Measurements from ENCODE around the gene TRIM71. TPM values are rescaled to one million over a fixed set of nuclear protein-coding genes. Genes with fewer than 3 reads are reported as not detected.

TRIM71 gene
- total RNA-seq, 2 donors from 2014 or later, result not detected

DNA sequence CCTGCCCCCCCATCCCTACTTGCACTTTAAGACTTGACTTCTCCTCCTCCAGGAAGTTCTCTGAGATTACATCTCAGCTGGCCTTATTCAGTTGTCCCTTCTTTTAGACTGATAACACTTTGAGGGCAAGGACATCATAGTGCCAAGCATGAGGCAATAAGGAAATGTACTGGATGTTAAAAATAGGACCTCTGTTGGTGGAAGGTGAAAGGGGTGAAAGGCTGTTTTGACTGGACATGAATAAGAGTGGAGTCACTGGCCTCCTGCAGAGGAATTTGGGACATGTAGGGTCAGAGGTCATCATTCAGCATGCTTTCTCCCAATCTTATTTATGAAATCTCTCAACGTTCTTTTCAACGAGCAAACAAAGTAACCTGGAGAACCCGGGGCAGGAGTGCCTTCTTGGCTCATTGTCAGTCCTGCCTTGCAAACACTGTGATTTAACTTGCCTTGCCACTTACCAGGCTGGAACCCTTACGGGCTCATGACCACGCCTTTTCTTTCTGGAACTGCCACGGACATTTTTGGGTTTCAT, 38.6 kb downstream of the TRIM71 start:
- DNase-seq (ENCODE audit: low spot score) (no peak), ATAC-seq (no peak)
- Mint-ChIP-seq H3K27me3 (peaks cover 0 to 5% of the 10 kb centered on the region in 2 donors), H3K9me3 (no peaks in the 10 kb centered on the region), H3K4me3 (no peak overlapping the region), H3K36me3 (no peaks in the 10 kb centered on the region), H3K4me1 (ENCODE audit: low read depth in 2 of 2) (no peaks in the 10 kb centered on the region), H3K27ac (no peak overlapping the region)

DNA sequence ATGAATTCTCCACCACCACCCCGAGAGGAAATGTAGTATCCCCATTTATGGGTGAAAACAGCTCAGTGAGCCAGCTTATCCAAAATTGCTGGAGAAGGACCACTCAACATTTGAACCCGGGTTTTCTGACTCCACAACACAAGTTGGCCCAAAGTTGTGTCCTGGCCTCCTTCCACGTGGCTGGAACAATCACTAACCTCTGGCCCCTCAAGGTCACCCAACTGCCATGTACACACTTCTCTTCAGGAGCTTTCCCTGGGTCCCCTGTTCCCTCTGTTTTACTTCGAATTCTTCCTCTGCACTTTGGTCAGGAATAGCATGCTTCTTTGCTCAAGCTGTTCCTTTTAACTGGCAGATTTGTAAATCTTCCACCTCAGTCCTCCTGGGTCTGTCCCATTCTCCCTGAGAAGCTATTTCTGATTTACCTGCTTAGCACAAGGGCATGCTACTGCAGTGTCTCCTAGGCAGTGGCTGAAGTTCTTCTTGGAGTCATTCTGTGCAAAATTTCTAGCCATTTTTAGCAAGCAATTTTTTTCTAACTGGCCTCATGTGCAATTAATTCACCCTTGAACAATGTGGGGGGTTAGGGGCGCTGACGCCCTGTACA, 39.2 kb downstream of the TRIM71 start:
- Mint-ChIP-seq H3K4me3 (no peak overlapping the region), H3K27ac (no peak overlapping the region), H3K9me3 (no peaks in the 10 kb centered on the region), H3K36me3 (no peaks in the 10 kb centered on the region), H3K4me1 (ENCODE audit: low read depth in 2 of 2) (no peaks in the 10 kb centered on the region), H3K27me3 (peaks cover 0 to 5% of the 10 kb centered on the region in 2 donors)
- ATAC-seq (no peak), DNase-seq (ENCODE audit: low spot score) (no peak)

DNA sequence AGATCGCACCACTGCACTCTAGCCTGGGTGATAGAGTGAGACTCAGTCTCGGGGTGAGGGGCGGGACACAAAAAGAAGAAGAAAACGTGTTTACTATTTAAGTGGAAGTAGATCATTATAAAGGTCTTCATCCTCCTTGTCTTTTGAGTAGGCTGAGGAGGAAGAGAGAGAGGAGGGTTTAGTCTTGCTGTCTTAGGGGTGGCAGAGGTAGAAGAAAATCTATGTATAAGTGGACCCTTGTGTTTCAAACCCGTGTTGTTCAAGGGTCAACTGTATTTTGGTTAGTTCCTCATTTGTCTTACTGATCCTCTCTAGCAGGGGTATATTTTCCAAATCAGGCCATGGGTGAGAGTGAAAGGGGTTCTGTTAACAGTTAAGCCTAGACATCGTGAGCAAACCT, 40.1 kb downstream of the TRIM71 start:
- DNase-seq (ENCODE audit: low spot score), result no peak
- H3K4me1 Mint-ChIP-seq (ENCODE audit: low read depth in 2 of 2), result no peaks in the 10 kb centered on the region
- no peak overlapping the region for H3K27ac Mint-ChIP-seq
- no peak for ATAC-seq
- no peak overlapping the region for H3K4me3 Mint-ChIP-seq
- no peaks in the 10 kb centered on the region for H3K36me3 Mint-ChIP-seq
- peaks cover 0 to 5% of the 10 kb centered on the region in 2 donors for H3K27me3 Mint-ChIP-seq
- H3K9me3 Mint-ChIP-seq, result no peaks in the 10 kb centered on the region

DNA sequence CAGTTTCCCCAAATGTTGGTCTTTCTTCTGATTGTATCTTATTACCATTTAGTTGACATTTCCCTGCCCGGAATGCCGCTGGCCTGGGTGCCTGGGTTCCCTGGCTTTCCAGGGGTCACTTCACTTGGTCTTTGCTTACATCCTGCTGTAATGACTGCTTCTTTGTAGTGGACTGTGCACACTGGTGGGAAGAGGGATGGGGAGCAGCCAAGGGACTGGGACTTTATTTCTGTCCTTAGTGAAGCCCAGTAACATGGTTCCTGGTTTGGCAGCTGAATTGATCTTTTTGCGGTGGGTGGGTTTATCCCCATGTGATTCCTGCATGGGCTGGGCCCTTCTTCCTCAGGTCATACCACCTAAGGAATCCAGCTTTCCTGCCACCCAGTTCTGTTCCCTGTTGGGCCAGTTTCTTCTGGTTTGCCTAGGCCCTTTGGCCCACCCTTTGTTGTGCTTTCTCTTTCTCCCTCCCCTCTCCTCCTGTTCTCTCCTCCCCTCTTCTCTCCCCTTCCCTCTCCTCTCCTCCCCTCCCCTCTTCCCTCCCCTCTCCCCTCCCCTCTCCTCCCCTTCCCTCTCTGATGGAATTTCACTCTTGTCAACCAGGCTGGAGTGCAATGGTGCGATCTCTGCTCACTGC, 41.9 kb downstream of the TRIM71 start:
- DNase-seq (ENCODE audit: low spot score), result no peak
- no peak for ATAC-seq
- H3K36me3 Mint-ChIP-seq, result no peaks in the 10 kb centered on the region
- H3K27ac Mint-ChIP-seq, result no peak overlapping the region
- no peaks in the 10 kb centered on the region for H3K9me3 Mint-ChIP-seq
- H3K4me3 Mint-ChIP-seq, result no peak overlapping the region
- H3K4me1 Mint-ChIP-seq (ENCODE audit: low read depth in 2 of 2), result no peaks in the 10 kb centered on the region
- peaks cover 0 to 2% of the 10 kb centered on the region in 2 donors for H3K27me3 Mint-ChIP-seq

DNA sequence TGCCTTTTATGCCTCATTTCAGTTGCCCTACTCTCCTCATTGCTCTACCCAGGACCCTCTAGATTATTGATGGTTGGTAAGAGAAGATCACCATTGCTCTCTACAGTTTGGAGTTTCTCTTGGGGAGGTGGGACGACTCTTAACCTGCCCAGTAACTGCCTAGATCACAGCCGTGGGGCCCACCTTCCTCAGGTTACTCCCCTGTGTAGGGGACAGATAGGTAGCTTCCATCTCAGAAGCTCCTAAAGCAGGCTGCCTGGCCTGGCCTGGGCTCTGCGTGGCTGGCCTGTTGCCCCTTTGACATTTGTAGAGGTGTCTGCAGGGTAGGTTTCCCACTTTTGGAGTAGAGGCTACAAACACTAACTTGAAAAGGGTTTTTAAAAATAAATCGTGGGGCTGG, 42.7 kb downstream of the TRIM71 start:
- H3K27me3 Mint-ChIP-seq, result no peaks in the 10 kb centered on the region
- ATAC-seq (no peak), DNase-seq (ENCODE audit: low spot score) (no peak)
- H3K9me3 Mint-ChIP-seq, result no peaks in the 10 kb centered on the region
- H3K4me3 Mint-ChIP-seq, result no peak overlapping the region
- H3K27ac Mint-ChIP-seq, result no peak overlapping the region
- no peaks in the 10 kb centered on the region for H3K36me3 Mint-ChIP-seq
- H3K4me1 Mint-ChIP-seq (ENCODE audit: low read depth in 2 of 2), result no peaks in the 10 kb centered on the region

DNA sequence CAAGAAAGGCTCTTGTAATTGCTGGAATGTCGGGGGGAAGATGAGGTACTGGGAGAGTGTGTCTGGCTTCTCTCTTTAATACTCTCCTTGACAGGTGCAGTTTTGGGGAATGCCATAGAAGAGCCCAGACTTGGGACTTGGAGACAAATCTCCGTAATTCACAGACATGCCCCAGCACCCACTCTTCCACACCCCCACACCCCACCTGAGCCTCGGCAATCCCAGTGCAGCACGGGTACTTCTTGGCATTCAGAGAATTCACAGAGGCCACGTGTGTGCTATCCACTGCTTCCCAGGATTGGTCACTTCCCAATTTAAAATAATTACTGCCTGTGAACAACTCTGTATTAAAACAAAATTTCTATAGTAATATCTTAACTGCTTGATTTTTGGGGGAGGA, 43.9 kb downstream of the TRIM71 start:
- no peaks in the 10 kb centered on the region for H3K9me3 Mint-ChIP-seq
- H3K4me3 Mint-ChIP-seq, result no peak overlapping the region
- peaks cover 0 to 2% of the 10 kb centered on the region in 2 donors for H3K27me3 Mint-ChIP-seq
- H3K27ac Mint-ChIP-seq, result no peak overlapping the region
- H3K36me3 Mint-ChIP-seq, result no peaks in the 10 kb centered on the region
- ATAC-seq (no peak), DNase-seq (ENCODE audit: low spot score) (no peak)
- no peaks in the 10 kb centered on the region for H3K4me1 Mint-ChIP-seq (ENCODE audit: low read depth in 2 of 2)

DNA sequence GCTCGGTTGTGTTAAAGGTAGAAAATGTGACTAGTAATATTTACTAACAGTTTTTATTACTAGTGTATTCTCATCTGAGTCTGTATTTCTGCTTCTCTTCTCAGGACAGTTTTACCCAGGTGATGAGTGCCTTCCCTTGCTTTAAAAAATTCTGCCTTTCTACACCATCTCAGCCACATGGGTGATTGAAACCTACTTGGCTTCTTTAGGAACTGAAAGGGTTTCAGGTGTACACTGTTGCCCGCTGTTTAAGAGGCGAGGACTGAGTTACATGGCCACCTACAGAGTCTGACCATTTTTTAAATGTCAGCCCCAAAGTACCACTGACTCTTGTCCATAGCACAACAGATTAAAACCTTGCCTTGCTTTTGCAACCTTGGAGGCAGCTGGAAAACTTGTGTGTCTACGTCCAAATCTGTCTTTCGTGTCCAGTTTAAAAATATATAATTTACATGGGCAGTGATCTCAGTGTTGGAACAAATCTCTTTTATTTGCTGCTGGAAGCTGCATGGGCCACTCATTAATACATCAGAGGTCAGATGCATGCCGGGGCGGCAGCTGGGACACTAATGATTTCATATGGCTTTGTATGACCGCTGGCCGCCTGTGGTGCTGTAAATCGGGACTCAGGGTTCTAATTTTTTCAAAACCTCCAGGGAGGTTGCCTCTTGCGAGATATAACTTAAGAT, 44.6 kb downstream of the TRIM71 start:
- H3K36me3 Mint-ChIP-seq, result no peaks in the 10 kb centered on the region
- H3K27me3 Mint-ChIP-seq, result peaks cover 0 to 2% of the 10 kb centered on the region in 2 donors
- no peaks in the 10 kb centered on the region for H3K9me3 Mint-ChIP-seq
- H3K27ac Mint-ChIP-seq, result no peak overlapping the region
- no peaks in the 10 kb centered on the region for H3K4me1 Mint-ChIP-seq (ENCODE audit: low read depth in 2 of 2)
- DNase-seq (ENCODE audit: low spot score), result no peak
- H3K4me3 Mint-ChIP-seq, result no peak overlapping the region
- ATAC-seq, result no peak

DNA sequence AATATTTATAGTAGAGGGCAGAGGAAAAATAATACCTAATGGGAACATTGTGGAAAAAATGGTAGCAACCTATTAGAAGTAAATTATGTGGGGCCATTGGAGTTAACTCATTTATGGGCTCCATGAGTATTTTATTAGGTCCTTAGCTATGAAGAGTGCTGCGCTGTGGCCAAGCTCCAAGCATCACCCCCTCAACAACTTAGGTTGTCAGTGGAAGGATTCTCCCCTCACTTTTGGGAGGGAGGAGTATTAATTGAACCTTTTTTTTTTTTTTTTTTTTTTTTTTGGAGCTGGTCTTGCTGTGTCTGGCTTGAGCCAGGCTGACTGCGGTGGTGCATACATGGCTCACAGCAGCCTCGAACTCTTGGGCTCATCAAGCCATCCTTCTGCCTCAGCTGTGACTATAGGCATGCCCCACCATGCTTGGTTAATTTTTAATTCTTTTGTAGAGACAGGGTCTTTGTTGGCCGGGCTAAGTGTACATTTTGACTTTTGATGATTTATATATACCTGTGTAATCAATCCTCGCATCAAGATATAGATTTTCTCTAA, 45.2 kb downstream of the TRIM71 start:
- H3K4me3 Mint-ChIP-seq, result no peak overlapping the region
- no peaks in the 10 kb centered on the region for H3K9me3 Mint-ChIP-seq
- peaks cover 0 to 2% of the 10 kb centered on the region in 2 donors for H3K27me3 Mint-ChIP-seq
- no peaks in the 10 kb centered on the region for H3K4me1 Mint-ChIP-seq (ENCODE audit: low read depth in 2 of 2)
- ATAC-seq (no peak), DNase-seq (ENCODE audit: low spot score) (no peak)
- no peaks in the 10 kb centered on the region for H3K36me3 Mint-ChIP-seq
- H3K27ac Mint-ChIP-seq, result no peak overlapping the region

DNA sequence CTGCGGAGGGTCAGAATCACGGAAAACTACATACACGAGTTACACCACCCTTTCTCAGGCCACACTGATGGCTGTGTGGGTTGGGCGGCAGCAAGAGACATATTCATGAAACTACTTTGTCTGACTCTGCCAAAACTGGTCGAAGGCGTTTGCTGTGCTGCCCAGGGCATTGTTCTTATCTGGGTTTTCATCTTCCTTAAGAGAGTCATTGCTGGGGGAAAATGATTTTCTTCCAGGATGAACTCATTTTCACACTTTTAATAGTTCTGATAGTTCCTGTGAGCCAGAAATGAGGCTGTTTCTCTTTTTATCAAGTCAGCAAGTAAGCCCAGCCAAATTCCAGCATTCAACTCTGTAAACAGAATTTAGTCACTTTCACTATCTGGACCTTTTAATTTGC, 47.6 kb downstream of the TRIM71 start:
- Mint-ChIP-seq H3K27me3 (peaks cover 0 to 2% of the 10 kb centered on the region in 2 donors), H3K36me3 (no peaks in the 10 kb centered on the region), H3K4me3 (no peak overlapping the region), H3K27ac (no peak overlapping the region), H3K9me3 (no peaks in the 10 kb centered on the region), H3K4me1 (ENCODE audit: low read depth in 2 of 2) (no peaks in the 10 kb centered on the region)
- DNase-seq (ENCODE audit: low spot score), result no peak
- no peak for ATAC-seq

DNA sequence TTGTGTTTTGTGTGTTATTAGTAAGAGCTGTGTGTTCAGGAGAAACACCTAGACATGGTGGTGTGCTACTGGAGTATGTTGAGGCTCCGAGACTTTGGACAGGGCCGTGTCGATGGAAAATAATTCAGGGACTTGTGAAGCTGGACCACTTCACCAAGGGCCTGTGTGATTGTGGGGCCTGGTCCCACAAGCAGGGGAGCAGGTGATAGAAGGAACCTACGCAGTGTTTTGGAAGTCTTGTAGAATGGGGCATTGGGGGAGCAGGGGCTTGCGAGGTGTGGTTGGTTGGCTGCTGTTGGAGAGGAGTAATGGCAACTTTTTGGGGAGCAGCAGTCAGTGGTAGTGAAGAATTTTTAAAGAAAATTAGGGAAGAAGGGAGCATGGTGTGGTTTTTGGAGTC, 48.7 kb downstream of the TRIM71 start:
- peaks cover 0 to 2% of the 10 kb centered on the region in 2 donors for H3K27me3 Mint-ChIP-seq
- no peaks in the 10 kb centered on the region for H3K9me3 Mint-ChIP-seq
- ATAC-seq, result no peak

DNA sequence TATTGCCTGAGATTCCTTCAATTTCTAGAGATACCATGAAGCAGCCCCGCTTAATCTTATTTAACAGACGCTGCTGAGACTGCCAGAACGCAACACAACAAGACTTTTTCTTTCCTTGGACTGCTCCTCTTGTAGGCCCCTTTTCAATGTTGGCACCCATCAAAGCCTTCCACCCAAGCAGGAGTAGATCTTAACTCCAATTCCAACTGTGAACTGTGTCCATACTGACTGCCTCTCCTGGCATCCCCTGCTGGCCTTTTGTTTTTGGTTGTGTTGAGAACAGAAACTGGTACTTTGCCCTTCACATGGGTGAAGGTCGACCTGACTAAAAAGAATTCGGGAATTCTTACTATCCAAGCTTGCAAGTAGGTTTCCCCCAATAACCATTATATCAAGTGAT, 50.2 kb downstream of the TRIM71 start:
- Mint-ChIP-seq H3K4me1 (ENCODE audit: low read depth in 2 of 2) (no peaks in the 10 kb centered on the region), H3K36me3 (no peaks in the 10 kb centered on the region), H3K9me3 (no peaks in the 10 kb centered on the region), H3K27ac (no peak overlapping the region), H3K4me3 (no peak overlapping the region), H3K27me3 (peaks cover 0 to 2% of the 10 kb centered on the region in 2 donors)
- ATAC-seq (no peak), DNase-seq (ENCODE audit: low spot score) (no peak)

More for the DNA sequence above, 48.7 kb downstream of the TRIM71 start:
- Mint-ChIP-seq H3K27ac (no peak overlapping the region), H3K4me3 (no peak overlapping the region), H3K4me1 (ENCODE audit: low read depth in 2 of 2) (no peaks in the 10 kb centered on the region), H3K36me3 (no peaks in the 10 kb centered on the region)
- DNase-seq (ENCODE audit: low spot score), result no peak

DNA sequence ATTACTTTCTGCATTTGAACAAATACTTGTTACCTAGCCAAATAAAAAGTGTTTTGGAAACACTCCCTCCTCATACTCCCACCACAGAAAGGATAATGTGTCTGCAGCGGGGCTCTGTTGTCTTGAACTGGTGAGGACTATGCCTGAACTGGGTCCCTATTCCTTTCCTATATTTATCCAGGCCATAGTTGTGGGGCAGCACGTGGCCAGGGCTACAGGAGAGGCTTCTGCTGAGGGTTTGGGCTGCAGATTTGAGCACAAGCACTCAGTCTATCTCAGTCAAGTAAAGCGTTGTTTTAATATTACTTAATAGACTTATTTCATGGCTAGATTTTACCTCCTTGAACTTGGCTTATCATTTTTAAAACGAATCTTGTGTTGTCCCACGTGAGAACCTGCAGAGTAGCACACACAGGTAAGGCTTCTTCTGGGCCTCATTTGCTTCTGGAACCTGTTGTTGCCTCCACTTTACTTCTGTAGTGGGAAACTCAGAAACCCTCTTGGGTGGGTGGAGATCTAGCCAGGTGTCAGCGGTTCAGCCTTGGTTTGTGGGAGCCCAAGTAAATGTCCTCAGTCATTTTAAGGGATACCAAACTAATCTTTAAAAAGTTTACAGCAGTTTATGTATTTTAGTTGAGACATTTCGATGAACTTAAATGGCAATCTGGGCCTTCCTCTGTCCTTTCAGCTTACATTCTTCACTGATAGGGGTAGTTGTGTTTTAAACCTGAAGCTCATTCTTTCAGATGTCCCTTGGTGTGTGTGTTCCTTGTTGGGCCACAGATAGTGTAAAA, 51.1 kb downstream of the TRIM71 start:
- ATAC-seq, result no peak
- Mint-ChIP-seq H3K27ac (no peak overlapping the region), H3K36me3 (no peaks in the 10 kb centered on the region), H3K9me3 (no peaks in the 10 kb centered on the region), H3K27me3 (peaks cover 0 to 2% of the 10 kb centered on the region in 2 donors), H3K4me1 (ENCODE audit: low read depth in 2 of 2) (no peaks in the 10 kb centered on the region), H3K4me3 (no peak overlapping the region)
- no peak for DNase-seq (ENCODE audit: low spot score)

DNA sequence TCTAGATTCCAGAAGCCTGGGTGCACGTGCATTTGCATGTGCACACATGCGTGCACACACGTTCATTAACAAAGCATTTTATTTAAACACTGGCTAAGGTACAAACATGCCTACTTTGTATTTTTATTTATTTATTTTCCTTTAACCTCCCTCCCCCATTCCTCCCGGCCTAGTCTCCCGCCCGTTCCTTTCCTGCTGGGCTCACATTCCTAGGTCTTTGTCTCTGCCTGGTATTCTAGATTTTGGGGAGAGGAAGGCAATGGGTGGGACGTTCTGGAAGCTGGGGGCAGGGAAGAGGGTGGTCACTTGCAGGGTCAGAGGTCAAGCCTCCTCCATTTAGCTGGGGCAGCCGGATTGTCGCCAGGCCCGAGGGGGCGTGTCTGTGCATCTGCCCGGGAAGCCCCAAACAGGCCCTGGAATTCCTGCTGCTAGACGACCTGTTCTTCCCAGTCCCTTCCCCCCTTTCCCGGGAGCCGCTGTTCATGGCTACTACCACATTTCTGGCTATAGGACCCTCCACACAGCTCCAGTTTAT, 51.8 kb downstream of the TRIM71 start:
- Mint-ChIP-seq H3K4me1 (ENCODE audit: low read depth in 2 of 2) (no peaks in the 10 kb centered on the region), H3K4me3 (no peak overlapping the region)

More for the DNA sequence above, 51.8 kb downstream of the TRIM71 start:
- DNase-seq (ENCODE audit: low spot score) (no peak), ATAC-seq (no peak)
- no peak overlapping the region for H3K27ac Mint-ChIP-seq
- no peaks in the 10 kb centered on the region for H3K36me3 Mint-ChIP-seq
- H3K27me3 Mint-ChIP-seq, result peaks cover 0 to 4% of the 10 kb centered on the region in 2 donors
- no peaks in the 10 kb centered on the region for H3K9me3 Mint-ChIP-seq
